ENCODE measurements around the gene ZNF222. TPM values are rescaled to one million over a fixed set of nuclear protein-coding genes. Genes with fewer than 3 reads are reported as not detected.

Gene ZNF222
- total and polyA plus RNA-seq, 2 of the 8 experiments (the other 6 are each of a cell fraction or from before 2014, with no cell fraction given): 1.7 to 3.4 TPM

DNA sequence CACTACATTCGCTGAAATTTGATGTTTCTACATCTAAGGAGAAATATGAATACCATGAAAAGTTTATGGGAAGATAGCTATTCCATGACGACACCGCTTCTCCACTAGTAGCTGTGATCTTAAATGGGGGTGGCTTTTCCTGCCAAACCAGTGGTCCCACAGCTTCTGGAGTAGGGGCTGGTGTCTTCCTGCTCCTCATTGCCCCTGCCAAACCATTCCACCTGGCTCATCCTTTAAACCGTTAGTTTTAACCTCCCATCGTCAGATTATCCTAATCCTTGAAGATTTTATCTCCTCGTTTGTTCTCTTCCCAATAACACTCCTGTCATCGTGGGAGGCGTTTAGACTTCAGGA, 23.0 kb upstream of the ZNF222 start:
- H2AFZ ChIP-seq (ENCODE audit: low read length): peak overlapping the region; percentile 100
- no peak overlapping the region for H2BK12ac ChIP-seq (ENCODE audit: low read depth, low read length)
- ChIA-PET CTCF (ENCODE audit: partially characterized antibody) (no interaction called here), POLR2A (ENCODE audit: partially characterized antibody) (interaction anchor here (1.0 to 1.5 kb wide), 3 partner anchors 18 to 110 kb away, joined by 3 to 4 read pairs (median 4); partner anchors contain the start of gene ZNF155)
- H3K9ac ChIP-seq (replicated peaks in 1 of 4; ENCODE audit: extremely low read depth in 1 of 4, low read depth in 3 of 4, low read length in 3 of 4): peak overlapping the region; percentile 36 to 91 (median 50); a peak in 6 of 7 replicates
- H3K4me1 ChIP-seq (replicated peaks in 1 of 4; ENCODE audit: control insufficient read depth in 3 of 4, insufficient read depth in 4 of 4, low read length in 3 of 4): peaks cover 0 to 3% (median 0%) of the 10 kb centered on the region in 4 experiments; a peak in 2 of 7 replicates
- no peak overlapping the region for H2AK5ac ChIP-seq (ENCODE audit: low read depth, low read length)
- H3K4me3 ChIP-seq (ENCODE audit: extremely low read depth in 1 of 4, insufficient read depth in 2 of 4, low read depth in 3 of 4, low read length in 4 of 4): peak overlapping the region; percentile 85 to 96 (median 91)
- no peak overlapping the region for H2BK120ac ChIP-seq (replicated peaks; ENCODE audit: low read depth, low read length)
- H3K56ac ChIP-seq (replicated peaks; ENCODE audit: insufficient read length, low read depth, low read length): no peak overlapping the region
- H3K18ac ChIP-seq (ENCODE audit: extremely low read depth, low read length): no peak overlapping the region
- FAIRE-seq (no peak), DNase-seq (ENCODE audit: low read depth in 1 of 2, low spot score in 2 of 2) (no peak)
- H4K20me1 ChIP-seq (replicated peaks in 1 of 2; ENCODE audit: control insufficient read depth in 1 of 2, insufficient read depth in 2 of 2, low read length in 2 of 2): no peaks in the 10 kb centered on the region
- H3K14ac ChIP-seq (ENCODE audit: insufficient read length): no peak overlapping the region
- no peak overlapping the region for H3K27ac ChIP-seq (ENCODE audit: low read depth, low read length)
- H3K36me3 ChIP-seq (ENCODE audit: control insufficient read depth in 2 of 4, insufficient read depth in 4 of 4, low read length in 3 of 4): peaks cover 0 to 2% (median 0%) of the 10 kb centered on the region in 4 experiments; a peak in 1 of 8 replicates
- WGBS, 2 experiments (ENCODE audit: extremely low coverage in 1 of 2, insufficient coverage in 1 of 2, insufficient read length in 1 of 2, insufficient replicate concordance in 2 of 2, low coverage in 1 of 2, low lambda C conversion rate in 2 of 2, missing lambda C conversion rate in 1 of 2): 24% methylated on average over 8 of the region's 8 CpGs; no CpG with 5 or more reads in 1 of the 2 experiments
- no peaks in the 10 kb centered on the region for H3K9me3 ChIP-seq (ENCODE audit: insufficient read depth in 2 of 2, low read depth in 1 of 2, low read length in 1 of 2)
- no peak overlapping the region for H2BK20ac ChIP-seq (ENCODE audit: low read length)
- no peaks in the 10 kb centered on the region for H3K79me1 ChIP-seq (ENCODE audit: low read depth, low read length)
- H4K8ac ChIP-seq (ENCODE audit: extremely low read depth, insufficient read depth, low read length): no peak overlapping the region
- H4K5ac ChIP-seq (ENCODE audit: insufficient read length, low read depth, low read length): no peak overlapping the region
- H3K79me2 ChIP-seq (ENCODE audit: control insufficient read depth in 1 of 2, insufficient read depth in 2 of 2, low read length in 2 of 2): no peaks in the 10 kb centered on the region
- no peak overlapping the region for H3K23ac ChIP-seq (ENCODE audit: insufficient read length)
- H4K91ac ChIP-seq (replicated peaks; ENCODE audit: insufficient read length, low read length): no peak overlapping the region
- H2BK5ac ChIP-seq (ENCODE audit: low read depth, low read length): no peak overlapping the region
- no peak overlapping the region for H2BK15ac ChIP-seq (ENCODE audit: low read length)
- peak overlapping the region; percentile 80 to 87 for H3K4me2 ChIP-seq (ENCODE audit: insufficient read depth in 1 of 2, low read depth in 2 of 2, low read length in 2 of 2)
- H3K23me2 ChIP-seq (ENCODE audit: low read depth, low read length): peaks cover 9% of the 10 kb centered on the region
- no peaks in the 10 kb centered on the region for H3K27me3 ChIP-seq (replicated peaks in 1 of 4; ENCODE audit: control insufficient read depth in 3 of 4, extremely low read depth in 1 of 4, insufficient read depth in 3 of 4, low read length in 3 of 4)
- no peak overlapping the region for H3K4ac ChIP-seq (replicated peaks; ENCODE audit: insufficient read length, low read depth, low read length)
- TF ChIP-seq CTBP2 (IDR thresholded peaks at IDR 0.05; ENCODE audit: borderline replicate concordance, insufficient read depth, insufficient read length, low read length): no peak
- TF ChIP-seq POLR2A (IDR thresholded peaks at IDR 0.05; ENCODE audit: control extremely low read depth in 1 of 2, low read depth in 2 of 2, low read length in 2 of 2): no peak
- no peak for TF ChIP-seq SP2 (IDR thresholded peaks at IDR 0.05; ENCODE audit: low read length)
- no peak for TF ChIP-seq SUZ12 (IDR thresholded peaks at IDR 0.05; ENCODE audit: low read length)
- no peak for TF ChIP-seq GABPA (IDR thresholded peaks at IDR 0.05; ENCODE audit: borderline replicate concordance, insufficient read depth, low read length)
- TF ChIP-seq BRCA1 (IDR thresholded peaks at IDR 0.05; ENCODE audit: low read depth, low read length): no peak
- no peak for TF ChIP-seq ASH2L (IDR thresholded peaks at IDR 0.05; ENCODE audit: low read length)
- TF ChIP-seq, protein P1, sequence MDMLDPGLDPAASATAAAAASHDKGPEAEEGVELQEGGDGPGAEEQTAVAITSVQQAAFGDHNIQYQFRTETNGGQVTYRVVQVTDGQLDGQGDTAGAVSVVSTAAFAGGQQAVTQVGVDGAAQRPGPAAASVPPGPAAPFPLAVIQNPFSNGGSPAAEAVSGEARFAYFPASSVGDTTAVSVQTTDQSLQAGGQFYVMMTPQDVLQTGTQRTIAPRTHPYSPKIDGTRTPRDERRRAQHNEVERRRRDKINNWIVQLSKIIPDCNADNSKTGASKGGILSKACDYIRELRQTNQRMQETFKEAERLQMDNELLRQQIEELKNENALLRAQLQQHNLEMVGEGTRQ (IDR thresholded peaks at IDR 0.05; ENCODE audit: low read length): no peak
- TF ChIP-seq YY1 (IDR thresholded peaks at IDR 0.05; ENCODE audit: low read depth, low read length): no peak
- no peak for TF ChIP-seq ATF2 (IDR thresholded peaks at IDR 0.05; ENCODE audit: low read length)
- no peak for TF ChIP-seq RBBP5 (IDR thresholded peaks at IDR 0.05; ENCODE audit: borderline replicate concordance, low read depth, low read length)
- no peak for TF ChIP-seq TAF1 (IDR thresholded peaks at IDR 0.05; ENCODE audit: low read depth, low read length)

All from H1 (cell line).